Central memory CD4-positive, alpha-beta T cell (primary cell): ENCODE measurements around the gene SDSL.
A peak's percentile ranks its signal among the peaks of the same experiment; 100 is the strongest.

Source experiments
- DNase-seq: peaks from one replicate; pipeline ENCODE4 v3.0.0; 2022

SDSL gene

DNA sequence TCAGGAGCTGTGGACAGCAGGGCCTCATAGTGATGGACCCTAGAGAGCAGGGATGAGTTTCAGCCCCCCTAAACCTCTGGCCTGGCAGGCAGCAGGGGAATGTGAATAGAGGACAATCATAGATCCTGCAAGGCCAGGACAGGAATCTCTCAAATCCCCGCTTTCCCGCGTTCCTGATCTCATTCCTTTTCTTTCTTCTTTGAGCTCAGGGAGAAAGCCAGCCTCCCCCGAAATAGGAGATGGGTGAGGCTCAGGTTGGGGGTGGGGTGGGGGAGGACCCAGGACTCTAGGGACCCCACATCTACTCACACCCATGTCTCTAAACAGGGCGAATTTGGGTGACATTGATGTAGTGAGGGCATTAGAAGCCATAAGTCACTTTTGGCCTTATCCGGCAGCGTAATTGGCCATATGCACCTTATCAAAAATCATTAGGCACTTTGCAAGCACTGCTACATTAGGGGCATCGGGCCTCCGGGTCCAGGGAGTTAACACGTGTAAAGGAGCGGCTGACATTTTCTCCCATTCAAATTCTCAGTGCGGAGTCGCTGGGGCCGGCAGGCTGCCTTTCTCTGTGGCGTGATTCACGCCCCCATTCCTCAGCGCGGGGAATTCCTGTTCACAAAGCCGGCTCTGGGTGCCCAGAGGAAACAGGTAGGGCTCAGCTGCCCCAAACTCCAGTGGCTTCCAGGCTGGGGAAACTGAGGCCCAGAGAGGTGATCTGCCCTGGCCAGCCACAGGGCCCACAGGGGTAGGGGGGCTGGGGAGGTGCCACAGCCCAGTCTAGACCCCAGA lies 48.0 kb downstream of the SDSL start:
- no peak for DNase-seq

DNA sequence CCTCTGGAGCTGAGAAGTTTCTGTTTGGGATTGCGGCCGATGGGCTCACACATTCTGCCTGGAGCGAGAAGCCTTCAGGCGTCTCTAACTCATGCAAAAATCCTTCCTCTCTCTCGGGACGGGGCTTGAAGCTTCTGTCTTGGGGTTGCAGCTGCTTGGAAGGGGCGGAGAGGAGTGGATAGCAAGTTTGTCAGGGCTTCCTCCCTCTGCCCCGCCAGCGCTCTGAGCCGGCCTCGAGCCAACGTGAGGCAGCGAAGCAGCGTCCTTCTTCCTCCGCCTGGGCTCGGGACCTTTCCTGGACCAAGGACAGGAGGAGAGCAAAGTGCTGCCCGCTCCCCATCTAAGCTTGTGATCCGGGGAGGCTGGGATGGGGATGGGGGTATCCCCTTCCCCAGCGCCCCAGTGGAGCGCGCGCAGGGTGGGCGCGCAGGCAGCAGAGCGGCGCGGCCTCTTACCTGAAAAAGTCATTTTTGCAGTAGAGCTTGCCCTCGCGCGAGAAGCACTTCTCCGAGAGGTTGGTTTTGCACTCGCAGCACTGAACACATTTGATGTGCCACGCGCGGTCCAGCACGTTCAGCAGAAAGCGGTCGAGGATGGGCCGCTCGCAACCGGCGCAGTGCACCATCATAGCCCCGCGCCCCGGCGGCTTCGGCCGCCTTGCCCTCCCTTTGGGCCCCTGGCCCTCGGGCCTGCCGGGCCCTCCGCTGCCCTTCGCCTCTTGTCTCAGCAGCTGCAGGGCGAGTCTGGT lies 48.9 kb downstream of the SDSL start:
- DNase-seq = no peak

DNA sequence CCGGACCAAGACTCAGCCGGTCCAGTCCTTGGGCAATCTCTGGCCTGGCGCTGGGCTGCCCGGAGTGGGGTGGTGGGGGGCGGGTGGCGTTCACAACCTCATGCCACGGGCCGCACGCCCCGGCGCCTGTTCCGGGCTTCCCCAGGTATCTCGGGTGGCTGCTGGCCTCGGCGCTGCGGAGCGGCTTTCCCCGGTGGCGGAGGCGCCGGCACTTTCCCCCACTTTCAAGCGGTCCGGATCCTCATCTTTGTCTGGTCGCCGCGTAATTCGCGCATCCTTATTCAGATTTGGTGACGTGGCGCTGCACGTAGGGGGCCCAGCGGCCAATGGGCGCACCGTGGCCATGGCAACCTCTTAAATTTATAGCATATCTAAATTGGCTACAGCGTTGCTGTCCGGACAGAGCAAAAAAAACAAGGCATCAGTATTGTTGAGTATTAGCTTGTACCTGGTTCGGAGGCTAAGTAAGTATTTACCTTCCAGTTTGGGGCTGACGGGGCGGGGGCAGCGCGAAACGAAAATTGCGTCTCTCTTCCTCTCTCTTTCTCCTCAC lies 49.5 kb downstream of the SDSL start, which contains the start of gene LHX5:
Gene LHX5, minus strand, starts transcription at position 253 of the 553 bp plus-strand sequence. CDS start 373 bp downstream, outside the sequence.
- no peak for DNase-seq

DNA sequence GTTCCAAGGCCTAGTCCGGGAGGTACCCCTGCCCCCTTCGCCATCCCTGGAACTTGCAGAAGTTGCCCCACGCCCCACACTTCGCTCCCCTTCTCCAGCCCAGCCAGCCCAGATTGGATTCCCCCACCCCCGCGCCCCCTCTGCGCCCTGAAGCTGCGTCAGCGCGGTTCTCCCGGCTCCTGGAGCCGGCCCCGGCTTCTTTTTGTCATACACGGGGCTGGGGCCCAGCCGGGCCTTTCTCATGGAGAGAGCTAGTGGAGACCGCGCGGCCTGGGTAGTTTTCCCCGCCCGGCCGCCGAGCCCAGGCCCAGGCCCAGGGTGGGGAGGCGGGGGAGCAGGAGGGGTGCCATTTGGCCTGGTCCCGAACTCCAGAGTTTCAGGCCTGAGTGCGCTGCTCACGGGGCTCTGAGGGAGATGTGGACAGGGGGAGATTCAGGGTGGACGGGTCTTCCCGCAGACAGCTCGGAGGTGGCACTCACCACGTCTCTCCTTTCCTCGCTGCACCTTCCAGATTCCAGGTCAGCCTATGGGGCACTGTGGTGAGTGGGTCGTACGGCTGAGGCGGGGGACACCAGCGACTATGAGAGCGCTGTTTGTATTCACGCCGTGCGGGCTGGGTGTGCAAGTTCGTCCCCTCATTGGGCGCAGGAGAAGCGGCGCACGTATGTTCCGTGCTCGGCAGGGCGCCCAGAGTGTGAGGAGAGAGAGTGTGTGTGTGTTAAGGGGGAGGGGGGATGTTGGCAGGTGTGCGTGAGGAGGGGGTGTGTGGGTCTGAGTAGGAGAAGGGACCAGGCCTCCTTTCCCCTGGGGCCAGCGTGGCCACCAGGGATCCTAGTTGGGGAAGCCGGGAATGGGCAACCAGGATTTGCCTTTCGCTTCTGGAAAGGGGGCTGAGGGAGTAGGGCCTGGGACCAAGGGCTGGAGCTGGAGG lies 50.3 kb downstream of the SDSL start:
- no peak for DNase-seq

DNA sequence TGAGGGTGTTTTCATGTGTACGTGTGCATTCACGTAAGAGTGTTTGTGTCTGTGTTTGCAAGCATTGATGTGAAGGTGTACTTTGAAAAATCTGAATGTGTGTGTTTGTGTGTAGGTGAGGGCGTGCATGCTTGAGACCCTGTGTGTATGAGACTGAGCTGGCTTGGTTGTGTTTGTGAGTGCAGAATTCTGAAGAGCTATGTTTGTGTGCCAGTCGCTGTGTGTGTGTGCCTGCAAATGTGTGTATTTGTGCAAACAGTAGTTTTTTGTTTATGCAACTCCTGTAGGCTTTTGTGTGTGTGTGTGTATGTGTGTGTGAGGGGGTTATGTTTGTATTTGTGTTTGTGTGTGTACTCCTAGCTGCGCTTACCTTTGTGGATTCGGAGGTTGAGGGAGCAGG lies 51.2 kb downstream of the SDSL start:
- no peak for DNase-seq

DNA sequence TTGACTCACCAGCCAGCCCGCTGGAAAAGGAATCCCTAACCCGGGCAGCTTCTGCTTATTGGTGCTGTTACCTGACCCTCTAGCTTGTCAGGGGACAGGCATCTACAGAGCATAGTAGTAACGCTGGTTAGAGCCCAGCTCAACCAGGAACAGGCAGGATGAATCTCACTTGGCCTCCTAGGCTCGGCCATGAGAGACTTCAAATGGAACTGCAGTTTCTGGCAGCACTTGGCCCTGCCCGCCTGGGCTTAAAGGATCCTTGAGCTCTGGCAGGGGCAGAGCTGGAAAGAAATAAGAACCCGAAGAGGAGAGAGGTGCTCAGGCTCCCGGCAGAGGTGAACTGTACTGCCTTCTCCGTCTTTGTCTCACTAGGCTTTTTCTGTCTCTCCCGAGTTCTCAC lies 51.8 kb downstream of the SDSL start:
- no peak for DNase-seq

DNA sequence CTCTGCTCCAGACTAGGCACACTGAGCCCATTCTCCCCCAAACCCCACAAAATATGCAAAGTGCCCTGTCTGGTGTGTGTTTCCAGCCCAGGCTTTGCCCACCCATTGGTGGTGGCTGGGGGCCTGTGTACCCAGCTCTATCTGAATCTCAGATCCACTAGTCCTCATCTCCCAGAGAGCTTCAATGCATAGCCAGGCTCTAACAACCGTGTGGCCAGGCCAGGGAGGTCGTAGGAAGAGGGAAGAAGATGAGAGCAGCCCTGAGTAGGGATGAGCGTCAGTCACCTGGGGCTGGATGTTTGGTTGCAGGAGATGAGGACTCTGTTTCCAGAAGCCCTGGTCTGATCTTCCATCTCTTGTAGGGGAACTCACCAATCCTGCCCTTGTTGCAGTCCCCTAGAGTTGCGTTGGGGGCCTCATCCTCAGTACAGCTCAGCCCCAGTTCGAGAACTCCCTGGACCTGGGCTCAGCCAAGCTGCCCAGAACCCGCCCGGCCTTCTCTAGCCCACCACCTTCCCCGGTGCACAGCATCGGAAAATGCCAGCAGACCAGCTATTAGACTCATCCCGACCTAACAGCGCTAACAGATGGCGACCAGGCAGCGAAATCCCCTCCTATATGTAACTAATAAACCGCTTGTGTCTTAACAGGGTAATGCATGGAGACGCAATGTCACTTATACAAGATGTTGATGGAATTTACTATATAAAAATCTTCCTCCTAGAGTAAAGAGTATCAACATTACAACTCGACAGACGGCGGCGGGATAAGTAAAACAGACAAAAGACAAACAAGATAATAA lies 52.7 kb downstream of the SDSL start:
- DNase-seq = no peak

DNA sequence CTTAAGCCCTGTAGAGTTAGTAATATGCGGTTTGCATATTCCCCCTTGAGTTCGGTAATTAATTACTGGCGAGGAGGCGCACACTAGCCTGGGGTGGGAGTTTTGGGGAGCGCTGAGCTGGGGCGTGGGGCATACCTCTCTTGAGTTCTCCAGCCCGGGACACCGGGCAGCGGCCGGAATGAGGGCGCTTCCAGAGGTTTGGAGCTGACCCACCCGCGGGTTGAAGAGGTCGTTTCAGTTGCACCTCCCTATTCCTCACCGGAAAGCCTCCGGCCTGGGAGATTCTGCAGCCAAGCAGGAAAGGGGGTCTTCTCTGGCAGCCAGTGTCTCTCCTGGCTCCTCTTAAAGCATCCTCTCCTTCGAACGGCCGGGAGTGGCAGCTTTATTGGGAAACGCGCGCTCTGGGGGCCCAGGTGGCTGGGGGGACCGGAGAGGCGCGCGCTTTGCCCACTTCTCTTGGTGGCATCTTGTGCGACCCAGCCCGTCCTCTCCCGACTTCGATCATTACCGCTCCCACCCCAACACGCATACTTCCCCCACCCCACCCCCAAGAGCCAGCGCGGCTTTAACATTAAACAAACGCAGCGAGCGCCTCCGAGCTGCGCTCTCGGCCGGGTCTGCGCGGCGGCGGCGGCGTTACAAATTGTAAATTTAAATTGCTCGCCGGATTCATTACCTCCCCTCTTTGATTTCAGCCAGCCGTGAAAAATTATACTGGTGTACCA lies 53.4 kb downstream of the SDSL start:
- DNase-seq = no peak

DNA sequence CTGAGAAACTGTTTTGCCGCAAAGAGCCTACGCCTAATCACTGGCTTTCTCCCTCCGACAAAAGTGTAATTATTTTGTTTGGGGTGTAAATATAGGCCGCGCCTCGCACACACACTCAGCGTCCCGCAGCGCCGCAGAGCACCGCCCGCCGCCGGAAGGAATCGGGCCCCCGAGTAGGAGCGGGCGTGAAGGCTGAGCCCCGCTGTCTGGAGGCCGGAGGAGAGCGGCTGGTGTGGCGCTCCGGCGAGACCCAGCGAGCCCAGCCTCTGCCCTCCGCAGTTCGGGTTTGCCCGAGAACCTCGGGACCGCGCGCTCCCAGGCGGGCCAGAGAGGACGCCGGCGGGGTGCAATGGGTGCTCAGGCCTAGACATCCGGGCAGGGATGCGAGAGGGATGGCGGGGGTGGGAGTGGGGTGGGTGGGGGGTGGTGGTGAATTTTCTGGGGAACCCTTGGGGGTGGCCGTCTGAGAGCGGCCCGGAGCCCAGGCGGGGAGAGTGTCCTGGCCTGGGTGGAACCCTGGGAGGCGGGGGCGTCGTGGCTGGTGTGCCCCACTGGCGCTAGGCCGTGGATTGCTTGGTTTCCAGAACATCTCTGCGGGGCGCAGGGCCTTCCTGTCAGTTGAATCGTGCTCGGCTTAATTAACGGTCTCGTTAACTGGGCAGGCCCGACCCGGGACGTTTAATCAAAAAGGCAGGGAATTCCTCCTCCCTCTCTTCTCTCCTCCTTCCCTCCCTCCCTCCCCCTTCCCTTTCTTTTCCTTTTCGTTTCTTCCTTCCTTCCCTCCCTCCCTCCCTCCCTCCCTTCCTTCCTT lies 54.2 kb downstream of the SDSL start:
- no peak for DNase-seq

DNA sequence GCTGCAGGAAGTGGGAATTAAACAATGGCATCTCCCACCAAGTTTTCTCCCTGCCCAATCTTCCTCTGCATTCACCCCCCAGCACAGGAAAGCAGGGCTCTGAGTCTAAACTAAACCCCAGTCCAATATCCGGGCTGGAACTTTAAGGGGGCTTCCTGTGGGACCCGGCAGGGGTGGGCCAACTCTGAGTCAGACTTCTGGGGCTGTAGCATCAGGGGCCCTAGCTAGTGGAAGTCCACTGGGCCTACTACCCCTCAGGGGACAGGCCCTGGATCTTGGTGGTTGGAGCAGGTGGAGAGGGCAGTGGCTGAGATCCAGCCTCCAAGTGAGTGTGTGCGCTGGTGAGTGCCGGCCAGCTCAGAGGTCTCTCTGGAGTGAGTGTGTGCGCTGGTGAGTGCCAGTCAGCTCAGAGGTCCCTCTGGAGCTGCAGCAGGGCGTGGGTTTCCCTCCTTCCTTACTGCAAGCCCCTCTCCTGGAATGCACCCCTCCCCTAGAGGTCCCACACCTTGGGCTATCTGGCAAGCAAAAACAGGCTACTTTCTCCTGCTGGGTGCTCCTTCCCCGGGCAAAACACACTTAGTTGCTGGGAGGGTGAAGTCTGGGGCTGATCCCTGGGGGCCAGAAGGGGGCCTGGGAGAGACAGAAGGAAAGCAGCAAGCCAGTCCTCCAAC lies 55.1 kb downstream of the SDSL start:
- no peak for DNase-seq

DNA sequence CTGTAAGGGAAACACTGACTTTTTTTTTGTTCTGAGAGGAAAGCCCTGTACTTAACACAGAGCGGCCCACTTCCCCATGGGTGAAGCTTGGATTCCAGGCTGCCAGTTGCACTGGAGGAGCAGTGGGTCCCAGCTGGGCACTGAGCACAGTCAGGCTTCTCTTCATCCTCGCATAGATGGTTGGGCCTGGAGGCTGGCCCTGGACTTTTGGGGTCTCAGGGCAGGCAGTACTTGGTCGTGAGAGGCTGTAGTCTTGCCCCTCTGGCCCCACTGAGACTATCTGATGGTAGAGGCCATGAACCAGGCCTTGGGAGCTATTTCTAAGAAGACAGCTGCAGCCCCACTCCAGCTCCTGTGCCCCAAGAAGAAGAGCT lies 55.6 kb downstream of the SDSL start:
- no peak for DNase-seq

DNA sequence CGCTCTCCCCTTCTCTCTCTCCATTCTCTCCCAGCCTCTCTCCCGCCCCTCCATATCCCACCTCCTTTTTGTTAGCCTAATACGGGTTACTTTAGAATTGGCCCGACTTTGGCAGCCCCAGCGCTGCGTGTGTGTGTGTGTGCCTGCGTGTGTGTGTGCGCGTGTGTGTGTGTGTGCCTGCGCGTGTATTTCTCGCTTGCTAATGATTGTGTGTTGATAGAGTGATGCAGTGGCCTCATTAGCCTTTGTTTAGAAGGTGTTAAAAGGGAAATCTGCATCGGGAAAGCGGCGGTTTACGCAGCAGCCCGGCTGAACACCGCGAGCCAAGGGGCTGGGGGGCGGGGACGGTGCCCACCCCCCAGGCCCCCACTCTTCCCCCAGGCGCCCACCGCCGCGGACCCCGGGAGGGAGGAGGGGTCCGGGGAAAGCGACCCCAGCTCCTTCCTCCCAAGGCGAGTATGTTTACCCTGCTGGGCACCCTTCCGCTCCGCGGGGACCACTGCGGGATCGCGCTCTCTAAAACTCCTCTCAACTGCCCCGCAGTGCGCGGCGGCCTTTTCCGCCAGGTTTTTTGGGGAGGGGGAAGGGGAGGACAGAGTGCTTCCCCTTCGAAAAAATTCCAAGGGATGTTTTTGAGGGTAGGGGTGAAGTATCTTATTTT lies 56.3 kb downstream of the SDSL start:
- no peak for DNase-seq

DNA sequence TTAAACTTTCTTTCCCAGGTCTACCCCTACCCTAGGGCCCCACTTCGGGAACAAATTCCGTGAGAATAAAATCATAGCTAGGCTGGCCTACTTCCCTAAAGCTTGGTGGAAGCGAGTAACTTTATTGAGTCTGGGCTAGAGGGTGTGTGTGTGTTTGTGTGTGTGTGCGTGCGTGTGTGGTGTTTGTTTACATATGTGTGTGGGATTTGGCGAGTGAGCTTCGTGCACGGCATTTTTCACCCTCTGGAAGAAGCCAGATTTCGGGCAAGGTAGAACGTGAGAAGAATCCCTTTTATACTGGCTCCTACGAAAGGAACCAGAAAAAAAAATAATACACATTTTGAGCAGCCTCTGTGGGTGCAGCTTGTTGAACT lies 57.0 kb downstream of the SDSL start:
- no peak for DNase-seq

DNA sequence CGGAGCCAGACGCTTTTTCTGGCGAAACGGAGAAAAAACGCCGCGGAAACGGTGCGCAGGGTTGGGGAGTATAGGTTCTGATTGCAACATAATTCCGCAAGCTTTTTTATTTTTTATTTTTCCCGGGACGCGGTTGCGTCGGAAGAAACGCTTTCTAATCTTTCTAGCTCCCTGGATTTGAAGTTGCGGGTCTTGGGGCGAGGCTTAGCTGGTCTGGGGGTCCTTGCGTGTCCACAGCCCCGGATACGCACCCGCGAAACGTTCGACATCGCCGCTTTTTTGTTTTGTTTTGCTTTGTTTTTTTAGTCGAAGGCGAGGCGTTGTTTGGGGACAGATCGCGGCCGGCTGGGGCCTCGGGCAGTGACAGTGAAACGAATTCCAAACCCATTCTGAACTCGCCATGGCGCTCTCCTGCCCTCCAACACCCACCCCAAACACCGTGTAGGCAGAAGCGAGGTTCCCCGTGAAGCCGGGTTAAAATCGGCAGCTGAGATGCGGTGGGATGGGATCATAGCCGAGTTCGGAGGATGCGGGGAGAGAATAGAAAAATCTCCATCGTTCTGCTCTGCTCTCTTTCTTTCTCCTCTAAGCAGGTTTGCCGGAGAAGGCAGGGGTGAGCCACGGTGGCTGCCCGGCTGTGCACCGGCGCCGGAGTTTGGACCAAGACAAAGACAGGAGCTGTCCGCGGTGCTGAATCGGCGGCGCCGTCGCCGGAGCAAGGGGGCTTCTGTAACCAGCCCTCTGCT lies 57.6 kb downstream of the SDSL start:
- DNase-seq = peak; percentile 12

DNA sequence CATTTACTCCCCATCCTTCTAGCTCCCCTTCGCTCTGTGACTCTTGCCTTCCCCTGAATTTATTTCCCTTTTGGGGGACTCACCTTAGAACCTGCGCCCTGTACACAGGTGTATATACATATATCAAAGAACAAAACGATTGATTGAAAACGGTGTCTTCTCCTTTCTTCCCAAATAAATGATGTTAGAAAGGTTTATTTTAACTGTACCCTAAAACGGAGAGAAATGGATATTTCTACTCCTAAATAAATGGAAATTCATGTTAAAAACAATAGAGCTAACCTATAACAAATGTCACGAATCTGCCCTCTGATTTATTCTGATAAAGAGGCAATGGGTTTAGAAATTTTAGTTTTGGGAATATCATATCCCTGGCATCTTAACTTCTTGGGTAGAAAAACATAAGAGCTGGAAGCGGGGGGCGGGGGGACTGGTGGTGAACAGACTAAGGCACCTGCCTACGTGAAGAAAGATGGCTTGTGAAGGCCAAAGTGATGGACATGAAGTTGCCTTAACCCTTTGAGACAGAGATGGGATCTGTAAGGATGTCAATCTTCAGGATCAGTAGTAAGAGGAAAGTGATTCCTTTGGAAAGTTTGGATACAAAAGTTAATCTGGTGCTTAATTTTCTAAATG lies 58.3 kb downstream of the SDSL start:
- no peak for DNase-seq

DNA sequence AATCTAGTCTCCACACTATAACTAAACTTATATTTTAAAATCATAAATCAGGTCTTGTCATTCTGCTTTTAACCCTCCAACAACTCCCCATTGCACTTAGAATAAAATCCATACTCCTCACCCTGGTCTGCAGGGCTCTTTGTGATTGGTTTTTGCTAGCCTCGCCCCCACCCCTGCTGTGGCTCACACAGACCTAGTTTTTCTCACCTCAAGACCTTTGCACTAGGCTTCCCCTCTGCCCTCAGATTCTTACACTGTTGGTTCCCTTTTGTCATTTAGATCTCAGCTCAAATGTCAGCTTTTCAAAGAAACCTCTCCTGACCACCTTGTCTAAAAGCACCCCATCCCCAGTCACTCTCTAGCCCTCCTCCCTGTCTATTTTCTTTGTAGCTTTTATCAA lies 60.2 kb downstream of the SDSL start:
- DNase-seq = no peak

DNA sequence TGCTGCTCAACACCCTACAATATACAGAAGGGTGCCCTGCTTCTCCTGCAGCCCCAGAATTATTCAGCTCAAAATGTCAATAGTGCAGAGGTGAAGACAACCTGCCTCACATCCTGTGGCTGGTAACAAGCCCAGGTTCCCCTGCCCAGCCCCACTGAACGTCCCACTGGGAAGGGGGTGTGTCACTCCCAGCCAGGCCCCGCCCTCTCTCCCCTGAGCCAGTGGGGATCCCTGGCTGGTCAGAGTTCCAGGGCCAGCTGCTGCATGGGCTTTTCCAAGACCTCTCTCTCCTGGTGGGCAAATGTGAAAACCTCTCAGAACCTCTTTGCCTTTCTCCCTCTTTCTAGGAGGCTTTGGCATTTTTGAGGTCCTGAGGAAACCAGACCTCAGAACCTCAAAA lies 63.1 kb downstream of the SDSL start:
- no peak for DNase-seq

DNA sequence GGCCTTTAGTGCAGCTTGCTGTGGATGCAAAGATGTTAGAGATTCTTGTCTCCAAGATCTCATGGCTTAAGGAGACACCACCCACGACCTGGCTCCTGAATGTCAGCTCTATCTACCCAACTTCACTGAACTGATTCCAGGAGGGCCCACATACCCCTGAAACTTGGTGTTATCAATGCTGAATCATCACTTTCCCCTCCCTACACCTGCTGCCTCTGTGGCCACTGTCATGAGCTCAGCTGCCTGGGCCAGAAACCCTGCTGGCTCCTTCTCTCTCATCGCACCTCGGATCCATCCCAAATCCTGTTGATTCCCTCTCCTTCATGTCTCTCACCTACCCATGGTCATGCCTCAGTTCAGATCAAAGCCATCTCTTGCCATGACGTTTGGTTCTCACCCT lies 64.5 kb downstream of the SDSL start:
- DNase-seq = no peak
